ENCODE measurements around the gene WLS.
"Not testable (repeated sequence)": the region's sequence is repeated elsewhere in the genome, so short reads cannot be mapped to it uniquely, and the experiment has no call there.

Gene WLS

GRCh38 chr1:68197461-68197860 lies 34.9 kb downstream of the WLS start:
- DNase-seq: no peak

DNA sequence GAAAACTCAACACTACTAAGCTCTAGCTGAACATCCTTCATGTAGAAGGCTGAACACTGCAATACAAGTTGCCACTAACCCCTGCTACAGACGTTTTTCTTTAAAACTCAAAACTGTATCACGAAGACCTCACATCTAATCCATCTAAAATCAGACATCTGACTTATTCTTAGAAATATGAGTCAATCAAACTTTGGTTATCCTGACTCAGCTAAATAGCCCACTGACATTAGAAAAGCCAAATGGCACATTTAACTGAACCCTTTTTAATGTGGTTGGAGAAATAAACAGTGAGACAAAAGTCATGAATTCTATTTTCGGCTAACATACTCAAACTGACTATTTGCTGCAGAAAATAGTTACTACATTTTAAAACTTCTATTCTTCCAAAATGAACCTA lies 35.6 kb downstream of the WLS start:
- no peak for DNase-seq

GRCh38 chr1:68191717-68192116 lies 40.6 kb downstream of the WLS start:
- no peak for DNase-seq

GRCh38 chr1:68188644-68189340 lies 43.5 kb downstream of the WLS start:
- DNase-seq: no peak

- DNase-seq: no peak
Measured at GRCh38 chr1:68188060-68188538, 44.2 kb downstream of the WLS start.

DNA sequence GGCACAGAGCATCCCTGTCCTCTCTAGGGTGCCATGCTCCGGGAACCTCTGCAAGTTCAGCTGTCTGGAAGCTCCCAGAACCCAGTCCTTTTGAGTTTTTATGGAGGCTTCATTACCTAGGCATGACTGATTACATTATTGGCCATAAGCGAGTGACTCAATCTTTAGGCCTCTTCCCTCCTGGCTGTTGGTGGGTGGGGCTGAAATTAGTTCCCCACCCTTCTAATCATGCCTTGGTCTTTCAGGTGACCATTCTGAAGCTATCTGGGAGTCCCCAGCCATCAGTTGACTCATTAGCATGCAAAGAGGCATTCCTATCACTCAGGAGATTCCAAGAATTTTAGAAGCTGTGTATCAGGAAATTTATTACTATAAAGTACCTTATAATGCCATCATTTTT lies 46.6 kb downstream of the WLS start:
- DNase-seq: no peak

DNA sequence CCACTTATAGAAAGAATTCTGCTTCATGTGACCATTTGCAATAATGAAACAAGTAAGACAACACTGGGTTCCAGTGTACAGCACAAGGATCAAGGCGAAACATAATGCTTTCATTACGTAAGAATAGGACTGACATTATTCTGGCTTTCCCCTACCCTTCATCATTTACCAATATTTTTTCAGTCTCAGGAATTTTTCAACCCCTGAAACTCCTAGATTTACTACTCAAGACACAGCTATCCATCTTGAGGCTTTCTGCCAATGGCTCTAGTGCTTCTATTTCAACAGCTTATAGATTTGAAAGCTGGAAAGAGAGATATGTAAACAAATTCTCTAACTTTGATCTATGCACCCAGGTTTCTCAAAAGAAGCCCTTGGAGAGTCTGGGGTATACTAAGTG lies 48.4 kb downstream of the WLS start:
- no peak for DNase-seq

- DNase-seq: no peak
Measured at GRCh38 chr1:68181165-68181556, 51.2 kb downstream of the WLS start.

DNA sequence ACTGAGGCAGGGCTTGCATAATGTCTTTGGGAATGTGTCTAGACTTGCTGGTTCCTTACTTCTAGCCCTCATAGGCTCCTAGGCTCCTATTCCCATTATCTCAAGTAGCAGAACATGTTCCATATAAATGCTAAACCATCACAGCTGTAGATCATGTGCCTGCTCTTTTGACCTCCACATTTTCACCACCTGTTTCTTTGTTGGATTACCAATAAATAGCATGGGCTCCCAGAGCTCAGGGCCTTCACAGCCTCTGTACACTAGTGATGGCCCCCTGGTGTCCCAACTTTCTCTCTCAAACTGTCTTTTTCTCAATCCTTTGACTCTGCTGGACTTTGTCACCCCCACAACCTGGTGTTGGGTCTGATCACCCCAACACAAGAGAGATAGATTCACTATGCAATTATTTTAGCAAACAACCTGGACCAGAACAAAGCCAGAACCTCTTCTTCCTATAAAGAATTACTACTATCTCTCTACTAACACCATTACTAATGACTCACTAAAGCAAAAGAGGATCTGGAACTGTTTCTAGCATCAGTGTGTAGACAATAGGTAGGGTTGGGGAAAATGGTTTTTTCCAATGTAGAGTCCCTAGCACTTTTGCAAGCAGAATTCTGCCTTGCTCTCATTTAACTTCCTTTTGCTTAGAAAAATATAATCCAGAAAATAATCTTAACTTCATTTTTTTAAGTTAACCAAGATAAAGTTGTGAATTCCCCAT lies 51.7 kb downstream of the WLS start:
- no peak for DNase-seq

DNA sequence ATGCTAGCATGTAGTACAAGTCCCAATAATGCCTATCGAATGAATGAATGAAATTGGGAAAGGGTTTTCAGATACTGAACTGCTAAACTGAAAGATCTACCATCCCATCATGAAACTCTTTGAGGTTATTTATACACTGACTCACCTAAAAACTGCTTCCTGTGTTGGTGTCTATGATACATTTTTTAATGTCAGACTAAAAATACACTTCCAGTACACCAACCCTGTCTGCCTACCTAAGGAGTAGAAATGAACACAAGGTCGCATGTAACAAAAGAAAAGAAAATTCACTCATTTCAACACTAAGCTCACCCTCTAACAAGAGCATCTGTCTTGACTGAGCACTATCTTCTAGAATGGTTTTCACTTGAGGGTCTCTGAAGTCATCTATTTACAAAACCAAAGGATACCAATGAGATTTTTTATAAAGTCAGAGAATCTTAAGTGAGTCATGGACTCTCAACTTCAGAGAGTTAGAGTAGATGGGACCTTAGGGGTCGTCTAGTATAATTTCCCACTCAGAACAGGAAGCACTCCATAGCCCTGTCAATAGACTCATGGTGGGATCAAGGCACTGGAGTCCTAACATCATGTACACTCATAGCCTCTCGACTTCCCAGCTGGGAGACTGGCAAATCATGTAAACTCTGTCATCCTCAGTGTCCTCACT lies 53.4 kb downstream of the WLS start:
- peak; percentile 17 for DNase-seq

DNA sequence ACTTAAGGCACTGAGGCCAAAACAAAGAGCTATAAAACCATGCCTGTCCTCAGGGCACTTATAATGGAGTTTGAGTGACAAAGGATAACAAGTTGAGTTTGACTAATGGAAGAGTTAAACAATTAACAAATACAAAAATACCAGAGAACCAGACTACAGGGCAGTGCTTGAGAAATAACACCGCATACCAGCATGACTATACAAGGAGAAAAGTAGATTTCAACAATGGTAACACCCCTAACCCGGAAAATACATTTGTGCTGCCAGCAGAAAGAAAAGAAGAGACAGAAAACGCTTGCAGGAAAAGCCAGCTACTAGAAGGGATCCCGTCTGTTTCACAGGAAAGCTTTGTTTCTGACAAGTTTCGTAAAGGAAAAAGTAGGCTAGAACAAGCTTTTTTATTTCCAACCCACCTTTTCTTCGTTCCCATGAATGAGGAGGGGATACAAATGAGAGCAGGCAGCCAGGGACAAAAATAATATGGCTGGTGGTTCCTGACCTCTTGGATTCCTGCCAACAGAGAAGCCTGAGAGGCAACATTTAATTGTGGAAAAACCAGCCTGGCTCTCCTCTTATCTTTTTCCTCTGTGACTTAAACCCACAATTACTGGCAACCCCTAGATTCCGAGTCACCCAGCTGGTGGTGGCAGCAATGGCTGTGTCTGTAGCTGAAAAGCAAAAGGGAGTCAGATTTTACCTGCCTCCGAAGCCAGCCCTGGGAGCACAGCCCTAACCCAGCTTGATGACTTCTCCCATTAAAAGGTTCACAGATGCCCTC lies 56.5 kb downstream of the WLS start:
- no peak for DNase-seq

GRCh38 chr1:68174738-68175113 lies 57.6 kb downstream of the WLS start:
- DNase-seq: no peak

DNA sequence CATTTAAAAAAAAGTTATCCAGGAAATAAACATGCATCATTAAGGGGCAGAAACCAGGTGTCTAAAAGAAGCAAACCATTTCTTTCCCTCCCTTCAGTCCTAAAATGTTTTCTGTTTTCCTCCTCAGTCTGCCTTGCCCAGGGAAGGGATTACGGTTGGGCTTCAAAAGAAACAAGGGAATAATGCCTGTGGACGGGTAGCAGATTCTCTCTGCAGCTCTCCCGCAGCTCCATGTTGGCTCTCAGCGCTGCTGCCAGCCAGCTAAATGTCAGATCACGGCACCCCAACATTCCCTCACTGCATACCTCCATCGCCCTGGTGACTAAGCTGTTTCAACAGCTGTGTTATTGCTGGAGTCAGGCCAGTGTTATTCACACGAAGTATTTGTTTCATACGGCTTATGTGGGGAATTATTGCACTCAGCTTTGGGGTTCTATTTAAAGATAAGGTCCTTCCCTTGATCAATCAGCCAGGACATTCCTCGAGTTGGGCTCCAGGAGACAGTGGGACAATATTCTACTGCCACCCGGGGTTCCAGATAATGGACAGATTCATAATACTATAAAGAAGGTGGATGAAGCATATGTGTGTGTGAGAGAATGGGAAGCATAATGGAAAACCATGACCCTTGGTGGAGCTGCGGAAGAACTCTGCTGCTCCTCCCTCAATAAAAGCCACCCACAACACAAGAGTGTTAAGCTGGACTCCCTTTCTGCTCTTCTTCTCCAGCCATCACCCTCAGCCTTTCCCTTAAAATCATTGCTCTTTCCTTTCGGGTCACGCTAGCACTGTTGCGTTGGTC lies 58.2 kb downstream of the WLS start:
- no peak for DNase-seq

- DNase-seq: no peak
Measured at GRCh38 chr1:68173283-68173935, 58.9 kb downstream of the WLS start.

GRCh38 chr1:68171795-68172194 lies 60.5 kb downstream of the WLS start:
- not testable (repeated sequence) for DNase-seq

GRCh38 chr1:68168545-68169171 lies 63.7 kb downstream of the WLS start:
- DNase-seq: no peak

DNA sequence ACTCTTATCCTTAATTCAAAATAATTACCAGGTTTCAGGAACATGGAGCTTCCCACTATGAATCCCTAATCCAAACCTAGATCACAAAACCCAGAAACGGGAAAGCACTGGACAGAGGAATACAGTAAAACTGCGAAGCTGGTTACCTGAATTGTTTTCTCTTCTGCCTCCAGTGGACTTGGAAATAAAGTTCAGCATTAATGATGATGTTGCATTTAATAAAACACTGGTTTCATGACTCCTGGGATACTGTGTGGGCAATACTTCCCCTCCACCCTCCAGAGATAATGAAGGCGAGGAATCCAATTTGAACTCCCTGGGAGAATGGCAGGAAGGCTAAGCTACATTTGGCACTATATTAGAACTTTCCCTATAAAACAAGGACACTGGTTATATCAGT lies 65.1 kb downstream of the WLS start:
- DNase-seq: no peak

DNA sequence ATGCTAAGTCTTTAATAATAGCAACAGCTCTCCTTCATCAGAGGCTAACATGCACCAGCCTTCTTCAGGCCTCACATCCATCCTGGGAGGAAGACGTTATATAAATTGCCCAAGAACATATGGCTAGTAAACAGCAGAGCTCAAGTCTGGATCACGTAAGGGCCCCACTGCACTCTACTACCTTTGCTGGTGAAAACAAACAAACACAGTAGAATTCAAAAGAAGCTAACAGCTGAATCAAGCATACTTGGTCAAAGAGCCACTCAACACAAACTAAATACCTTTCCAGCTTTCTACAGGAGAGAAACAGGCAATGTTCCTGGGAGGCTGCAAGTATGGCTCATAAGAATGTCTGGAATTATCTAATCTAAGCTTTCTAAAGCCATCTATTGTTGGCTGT lies 66.0 kb downstream of the WLS start:
- no peak for DNase-seq

GRCh38 chr1:68165665-68166064 lies 66.7 kb downstream of the WLS start:
- DNase-seq: no peak

DNA sequence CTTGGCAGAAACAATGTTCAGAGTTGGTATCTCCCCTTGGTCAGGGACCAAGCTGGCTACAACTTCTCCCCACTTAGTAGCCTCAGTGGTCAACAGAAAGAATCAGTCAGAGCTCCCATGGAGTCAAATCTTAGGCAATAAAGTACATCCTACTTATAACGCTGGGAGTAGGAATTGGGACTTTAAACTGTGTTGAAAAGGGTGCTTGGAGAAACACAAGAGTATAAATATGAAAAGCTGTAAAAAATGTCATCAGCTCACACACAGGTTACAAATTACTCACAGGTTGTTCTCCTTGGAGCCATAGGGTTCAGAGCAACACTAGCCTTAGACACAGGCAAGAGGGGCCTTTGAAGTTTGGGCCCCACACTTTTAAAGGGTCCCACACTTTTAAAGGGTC lies 67.4 kb downstream of the WLS start:
- no peak for DNase-seq

DNA sequence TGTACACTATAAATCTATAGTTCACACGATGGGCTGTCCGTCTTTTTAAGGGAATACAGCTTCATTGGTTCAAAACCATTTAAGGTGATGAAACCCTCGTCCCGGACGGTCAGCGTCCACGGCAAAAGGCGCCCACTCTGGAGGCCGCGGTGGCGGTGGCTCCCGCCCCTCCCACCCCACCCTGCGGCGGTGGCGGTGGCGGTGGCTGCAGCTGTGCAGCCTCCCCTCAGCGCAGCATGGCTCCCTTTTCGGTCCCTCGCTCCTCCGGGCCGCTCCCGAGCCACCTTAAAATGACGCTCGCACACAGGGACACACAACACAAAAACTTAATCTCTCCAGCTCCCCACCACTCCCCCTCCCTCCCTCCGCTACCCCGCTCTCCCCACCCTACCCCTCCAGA lies 69.1 kb downstream of the WLS start:
- DNase-seq: no peak

Measured in activated CD4-positive, alpha-beta T cell treated with anti-CD3 and anti-CD28 coated beads, Interleukin-10, Interleukin-2, amounts not matched to agents 100 ng/mL and 50 ng/mL, durations not matched to agents 16 hours and 8 hours (primary cell).